DMS79 (cell line): ENCODE measurements around the gene SERPIND1.

Source experiments
- DNase-seq: peaks from one replicate; lab custom pipeline; 2025; lab: John Stamatoyannopoulos, UW

The SERPIND1 gene

DNA sequence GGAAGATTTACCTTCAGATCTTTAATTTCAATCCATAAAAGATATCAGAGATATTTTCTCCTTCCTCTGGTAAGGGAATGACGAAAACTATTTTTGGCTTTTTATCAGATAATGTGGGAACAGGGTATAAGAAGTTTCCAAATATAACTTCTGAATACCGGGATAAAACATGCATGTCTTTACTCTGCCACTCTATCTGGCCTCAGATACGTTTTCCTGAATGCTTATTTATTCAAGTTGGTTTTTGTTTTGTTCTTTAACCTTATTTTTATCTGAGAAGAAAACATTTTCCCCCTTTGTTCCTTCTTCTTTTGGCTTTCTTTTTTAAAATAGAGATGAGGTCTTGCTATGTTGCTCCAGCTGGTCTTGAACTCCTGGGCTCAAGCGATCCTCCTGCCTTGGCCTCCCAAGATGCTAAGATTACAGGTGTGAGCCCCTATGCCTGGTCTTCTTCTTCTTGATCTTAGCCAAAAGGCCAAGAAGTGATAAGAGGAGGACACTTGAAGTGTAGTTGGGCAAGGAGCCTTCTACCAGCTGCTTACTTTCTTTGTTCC is 1.5 kb downstream of the SERPIND1 start:
- no peak for DNase-seq

DNA sequence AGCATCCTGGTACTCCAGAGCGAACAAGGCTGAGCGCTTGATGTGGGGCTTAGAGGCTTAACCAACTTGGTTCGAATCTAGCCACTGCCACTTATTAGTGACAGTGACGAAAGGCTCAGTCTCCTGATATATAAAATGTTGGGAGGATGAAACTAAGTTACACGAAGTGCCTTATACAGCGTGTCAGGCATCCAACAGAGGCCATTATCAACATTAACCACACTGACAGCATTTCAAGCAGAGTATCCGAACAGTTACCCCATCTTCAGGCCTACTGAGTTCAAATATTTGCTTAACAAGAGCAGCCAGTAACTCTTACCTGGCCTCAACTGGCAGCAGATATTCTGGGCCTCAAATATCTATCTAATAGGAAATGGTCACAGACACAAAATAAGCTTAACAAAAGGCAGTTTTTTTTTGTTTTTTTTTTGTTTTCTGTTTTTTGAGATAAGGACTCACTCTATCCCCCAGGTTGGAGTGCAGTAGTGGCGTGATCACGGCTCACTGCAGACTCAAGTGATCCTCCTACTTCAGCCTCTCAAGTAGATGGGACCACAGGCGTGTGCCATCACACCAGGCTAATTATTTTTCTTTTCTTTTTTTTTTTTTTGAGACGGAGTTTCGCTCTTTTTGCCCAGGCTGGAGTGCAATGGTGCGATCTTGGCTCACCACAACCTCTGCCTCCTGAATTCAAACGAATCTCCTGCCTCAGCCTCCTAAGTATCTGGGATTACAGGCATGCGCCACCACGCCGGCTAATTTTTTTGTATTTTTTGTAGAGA is 2.9 kb downstream of the SERPIND1 start:
- DNase-seq: peak; percentile 71

DNA sequence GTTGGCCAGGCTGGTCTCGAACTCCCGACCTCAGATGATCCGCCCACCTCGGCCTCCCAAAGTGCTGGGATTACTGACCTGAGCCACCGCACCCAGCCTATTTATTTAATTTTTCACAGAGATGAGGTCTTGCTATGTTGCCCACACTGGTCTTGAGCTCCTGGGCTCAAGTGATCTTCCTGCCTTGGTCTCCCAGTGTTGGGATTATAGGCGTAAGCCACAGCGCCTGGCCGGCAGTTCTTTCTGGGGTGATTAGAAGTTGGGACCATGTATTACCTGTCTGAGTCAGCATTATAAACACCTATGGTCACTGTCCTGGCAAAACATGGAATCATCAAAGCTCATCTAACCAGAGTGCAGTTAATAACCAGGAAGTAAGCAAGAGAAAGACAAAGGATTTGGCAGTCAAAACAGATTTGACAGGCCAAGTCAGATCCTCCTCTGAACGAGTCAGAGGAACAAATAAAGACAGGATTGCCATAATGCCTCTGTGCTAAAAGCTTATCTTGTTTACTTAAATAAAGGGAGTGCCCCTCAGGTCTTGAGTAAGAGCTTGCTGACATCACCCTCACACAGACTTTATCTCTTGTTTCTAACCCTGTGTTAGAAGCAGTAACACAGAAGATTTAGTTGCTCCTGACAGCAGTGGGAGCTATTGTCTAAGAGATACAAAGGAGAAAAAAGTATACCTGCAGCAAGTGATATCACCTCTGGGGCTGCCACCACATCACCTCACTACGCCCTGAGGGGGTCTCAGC is 3.7 kb downstream of the SERPIND1 start:
- DNase-seq: peak; percentile 34

DNA sequence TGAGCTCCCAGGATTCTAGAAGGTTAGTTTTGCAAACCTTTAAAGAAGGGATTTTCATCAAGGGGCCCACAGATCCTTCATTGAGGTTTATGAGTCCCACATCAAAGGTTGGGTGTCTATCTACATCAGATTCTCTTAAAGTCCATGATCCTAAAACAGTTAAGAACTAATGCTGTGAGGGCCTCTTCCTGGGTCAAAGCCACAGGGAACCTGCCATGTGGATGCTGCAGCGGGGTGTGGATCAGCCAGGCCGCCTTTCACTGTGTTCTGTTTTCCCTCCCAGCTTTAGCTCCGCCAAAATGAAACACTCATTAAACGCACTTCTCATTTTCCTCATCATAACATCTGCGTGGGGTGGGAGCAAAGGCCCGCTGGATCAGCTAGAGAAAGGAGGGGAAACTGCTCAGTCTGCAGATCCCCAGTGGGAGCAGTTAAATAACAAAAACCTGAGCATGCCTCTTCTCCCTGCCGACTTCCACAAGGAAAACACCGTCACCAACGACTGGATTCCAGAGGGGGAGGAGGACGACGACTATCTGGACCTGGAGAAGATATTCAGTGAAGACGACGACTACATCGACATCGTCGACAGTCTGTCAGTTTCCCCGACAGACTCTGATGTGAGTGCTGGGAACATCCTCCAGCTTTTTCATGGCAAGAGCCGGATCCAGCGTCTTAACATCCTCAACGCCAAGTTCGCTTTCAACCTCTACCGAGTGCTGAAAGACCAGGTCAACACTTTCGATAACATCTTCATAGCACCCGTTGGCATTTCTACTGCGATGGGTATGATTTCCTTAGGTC is 5.3 kb downstream of the SERPIND1 start:
- no peak for DNase-seq

DNA sequence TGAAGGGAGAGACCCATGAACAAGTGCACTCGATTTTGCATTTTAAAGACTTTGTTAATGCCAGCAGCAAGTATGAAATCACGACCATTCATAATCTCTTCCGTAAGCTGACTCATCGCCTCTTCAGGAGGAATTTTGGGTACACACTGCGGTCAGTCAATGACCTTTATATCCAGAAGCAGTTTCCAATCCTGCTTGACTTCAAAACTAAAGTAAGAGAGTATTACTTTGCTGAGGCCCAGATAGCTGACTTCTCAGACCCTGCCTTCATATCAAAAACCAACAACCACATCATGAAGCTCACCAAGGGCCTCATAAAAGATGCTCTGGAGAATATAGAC is 5.9 kb downstream of the SERPIND1 start:
- DNase-seq: no peak

DNA sequence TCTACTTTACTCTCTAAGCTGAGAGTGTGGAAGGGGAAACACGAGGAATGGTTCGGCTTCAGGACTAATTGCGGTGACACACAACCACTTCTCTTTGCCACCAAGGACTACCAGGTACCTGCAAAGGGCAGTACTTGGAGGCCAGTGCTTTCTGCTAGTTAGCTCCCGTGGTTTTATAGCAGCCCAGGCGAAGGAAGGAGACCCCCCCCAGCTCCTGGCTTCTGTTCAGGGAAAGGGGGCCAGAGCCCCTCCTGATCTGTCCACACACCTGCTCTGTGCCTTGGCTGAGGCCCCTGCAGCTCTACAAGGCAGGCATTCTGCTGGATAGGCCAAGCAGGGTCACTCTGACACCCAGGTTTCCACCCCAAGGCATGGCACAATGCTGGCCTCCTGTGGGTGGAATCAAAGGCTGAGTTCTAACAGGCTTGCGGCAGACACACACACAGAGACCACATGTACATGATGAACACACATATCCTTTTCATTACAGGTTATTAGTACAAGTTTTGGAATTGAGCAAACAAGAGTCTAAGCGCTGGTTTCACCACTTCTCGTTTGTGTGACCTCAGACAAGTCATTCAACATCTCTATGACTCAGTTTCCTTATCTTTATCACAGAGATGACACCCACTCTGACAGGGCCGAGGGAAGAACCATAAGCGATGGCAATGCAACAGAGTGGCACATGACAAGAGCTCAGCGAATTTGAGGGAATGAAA is 7.5 kb downstream of the SERPIND1 start:
- no peak for DNase-seq

DNA sequence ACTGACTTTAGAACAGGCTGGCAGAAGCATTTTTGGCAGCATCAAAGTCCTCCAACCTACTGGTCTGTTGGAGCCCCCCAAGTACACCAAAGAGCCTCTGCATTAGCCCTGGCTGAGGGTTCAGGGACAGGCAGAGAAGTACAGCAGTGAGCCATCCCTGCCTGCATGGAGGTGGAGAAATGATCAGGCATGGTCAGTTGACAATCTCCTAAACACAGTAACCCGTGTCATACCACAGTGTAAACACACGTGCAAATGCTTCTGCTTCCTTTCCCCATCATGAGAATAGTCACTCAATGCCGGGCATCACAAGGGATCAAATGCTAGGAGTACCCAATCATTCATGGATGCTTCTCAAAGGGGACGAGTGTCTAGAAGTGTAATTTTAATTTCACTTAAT is 8.2 kb downstream of the SERPIND1 start:
- no peak for DNase-seq

DNA sequence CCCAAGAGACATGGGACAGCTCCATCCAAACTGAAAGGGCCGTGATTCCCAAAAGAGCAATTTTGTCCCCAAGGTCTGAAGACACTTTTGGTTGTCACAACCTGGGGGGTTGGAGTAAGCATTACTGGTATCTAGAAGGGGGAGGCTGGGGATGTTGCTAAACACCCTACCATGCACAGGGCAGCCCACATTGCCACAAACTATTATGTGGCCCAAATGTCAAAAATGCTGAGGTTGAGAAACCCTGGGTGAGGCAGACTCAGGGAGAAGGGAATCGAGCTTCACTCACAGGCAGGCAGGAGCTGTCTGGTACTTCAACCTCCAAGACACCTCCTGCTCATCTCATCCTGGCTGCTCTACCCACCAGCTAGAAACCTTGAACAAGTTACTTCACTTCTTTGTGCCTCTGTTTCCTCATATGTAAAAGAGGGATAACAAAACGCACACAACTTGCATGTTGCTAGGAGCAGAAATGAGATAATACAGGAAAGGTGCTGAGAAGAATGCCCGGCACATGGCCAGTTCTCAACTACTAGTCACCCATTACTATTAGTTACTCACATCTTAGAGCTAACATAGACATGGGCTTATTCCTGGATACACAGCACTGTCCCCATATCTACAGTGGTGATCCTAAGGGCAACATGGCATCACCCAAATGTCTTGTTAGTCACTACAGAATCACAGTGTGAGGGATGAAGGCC is 8.8 kb downstream of the SERPIND1 start:
- no peak for DNase-seq

DNA sequence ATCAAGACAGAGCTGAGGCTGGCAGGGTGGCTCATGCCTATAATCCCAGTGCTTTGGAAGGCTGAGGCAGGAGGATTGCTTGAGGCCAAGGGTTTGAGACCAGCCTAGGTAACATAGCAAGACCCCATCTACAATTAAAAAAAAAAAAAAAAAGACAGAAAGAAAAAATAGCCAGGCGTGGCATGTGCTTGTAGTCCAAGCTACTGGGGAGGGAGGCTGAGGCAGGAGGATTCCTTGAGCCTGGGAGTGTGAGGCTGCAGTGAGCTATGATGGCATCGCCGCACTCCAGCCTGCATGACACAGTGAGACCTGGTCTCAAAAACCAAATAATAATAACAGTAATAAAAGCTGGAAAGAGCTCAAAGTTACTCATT is 9.4 kb downstream of the SERPIND1 start:
- DNase-seq: no peak

DNA sequence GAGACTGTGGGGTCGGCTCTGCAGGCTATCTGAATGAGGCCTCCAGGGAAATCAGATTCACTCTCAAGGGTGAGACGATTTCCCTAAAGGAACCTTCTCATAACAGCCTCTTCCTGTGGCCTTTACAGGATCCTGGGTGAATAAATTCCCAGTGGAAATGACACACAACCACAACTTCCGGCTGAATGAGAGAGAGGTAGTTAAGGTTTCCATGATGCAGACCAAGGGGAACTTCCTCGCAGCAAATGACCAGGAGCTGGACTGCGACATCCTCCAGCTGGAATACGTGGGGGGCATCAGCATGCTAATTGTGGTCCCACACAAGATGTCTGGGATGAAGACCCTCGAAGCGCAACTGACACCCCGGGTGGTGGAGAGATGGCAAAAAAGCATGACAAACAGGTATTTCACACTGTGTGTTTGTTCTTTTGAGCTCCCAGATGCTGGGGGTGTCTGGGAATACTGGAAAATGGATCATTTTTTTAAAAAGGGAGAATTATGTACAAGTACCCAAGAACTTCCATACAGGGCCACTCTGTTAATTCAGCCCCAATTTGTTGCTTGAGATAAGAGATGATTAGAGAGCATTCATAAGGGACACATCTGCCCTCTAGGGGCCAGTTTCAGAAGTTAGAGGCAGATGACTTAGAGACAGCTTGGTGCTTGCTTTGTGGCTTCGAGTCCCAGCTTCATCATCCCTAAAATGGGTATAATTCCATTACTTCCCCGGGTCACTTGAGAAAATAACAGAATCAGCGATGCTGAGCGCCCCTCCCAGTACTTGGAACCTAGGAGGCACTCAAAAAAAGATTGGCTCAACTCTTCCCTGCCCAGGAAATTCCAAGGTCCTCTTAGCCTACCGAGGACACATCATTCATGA is 10.2 kb downstream of the SERPIND1 start:
- no peak for DNase-seq

DNA sequence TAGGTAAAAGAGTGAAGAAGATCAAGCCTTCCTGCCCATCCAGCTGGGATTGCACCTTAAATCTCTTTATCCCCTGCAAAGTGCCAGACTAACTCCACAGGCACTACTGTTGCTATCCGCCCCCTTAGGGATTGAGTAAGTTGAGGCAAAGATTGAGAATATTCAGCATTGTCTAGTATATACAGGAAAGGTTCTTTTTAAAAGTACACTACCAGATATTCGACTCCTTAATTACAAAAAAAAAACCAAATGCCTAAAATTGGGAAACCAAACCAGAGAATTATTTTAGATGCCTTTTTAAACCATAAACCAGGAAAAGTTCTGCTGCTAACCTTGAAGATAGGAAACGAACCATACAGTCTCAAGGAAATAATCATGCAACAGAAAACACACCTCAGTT is 11.5 kb downstream of the SERPIND1 start:
- DNase-seq: no peak

DNA sequence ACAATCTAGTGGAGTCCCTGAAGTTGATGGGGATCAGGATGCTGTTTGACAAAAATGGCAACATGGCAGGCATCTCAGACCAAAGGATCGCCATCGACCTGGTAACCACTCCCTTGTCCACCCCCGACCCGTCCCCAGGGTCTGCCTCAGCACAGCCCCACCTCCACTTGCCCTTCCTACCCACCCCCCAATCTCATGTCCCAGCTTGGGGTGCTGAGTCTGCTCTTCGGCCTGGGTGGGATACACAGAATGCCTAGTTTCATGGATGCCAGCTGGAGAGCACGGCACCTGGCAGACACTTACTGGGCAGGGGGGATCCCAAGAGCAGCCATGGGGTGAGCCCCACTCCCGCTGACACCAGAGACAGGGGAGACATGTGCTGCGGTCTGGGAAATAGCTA is 12.1 kb downstream of the SERPIND1 start:
- DNase-seq: no peak

DNA sequence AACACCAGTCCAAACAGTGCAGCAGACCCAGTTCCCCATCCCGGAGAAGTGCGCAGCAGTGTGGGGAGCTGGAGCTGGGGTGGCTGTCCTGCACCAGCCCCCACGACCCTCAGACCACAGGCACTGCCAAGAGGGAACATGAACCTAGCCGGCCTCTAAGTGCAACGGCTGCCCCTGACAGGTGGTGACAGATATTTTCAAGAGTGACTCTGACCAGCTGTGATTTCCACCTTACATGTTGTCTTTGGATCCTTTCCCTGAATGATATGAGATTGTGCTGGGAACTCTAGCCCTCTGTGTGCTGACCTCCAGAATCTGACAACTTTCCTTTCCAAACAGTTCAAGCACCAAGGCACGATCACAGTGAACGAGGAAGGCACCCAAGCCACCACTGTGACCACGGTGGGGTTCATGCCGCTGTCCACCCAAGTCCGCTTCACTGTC is 12.6 kb downstream of the SERPIND1 start:
- DNase-seq: no peak

DNA sequence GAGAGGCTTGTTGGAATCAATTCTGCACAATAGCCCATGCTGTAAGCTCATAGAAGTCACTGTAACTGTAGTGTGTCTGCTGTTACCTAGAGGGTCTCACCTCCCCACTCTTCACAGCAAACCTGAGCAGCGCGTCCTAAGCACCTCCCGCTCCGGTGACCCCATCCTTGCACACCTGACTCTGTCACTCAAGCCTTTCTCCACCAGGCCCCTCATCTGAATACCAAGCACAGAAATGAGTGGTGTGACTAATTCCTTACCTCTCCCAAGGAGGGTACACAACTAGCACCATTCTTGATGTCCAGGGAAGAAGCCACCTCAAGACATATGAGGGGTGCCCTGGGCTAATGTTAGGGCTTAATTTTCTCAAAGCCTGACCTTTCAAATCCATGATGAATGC is 13.3 kb downstream of the SERPIND1 start:
- no peak for DNase-seq

DNA sequence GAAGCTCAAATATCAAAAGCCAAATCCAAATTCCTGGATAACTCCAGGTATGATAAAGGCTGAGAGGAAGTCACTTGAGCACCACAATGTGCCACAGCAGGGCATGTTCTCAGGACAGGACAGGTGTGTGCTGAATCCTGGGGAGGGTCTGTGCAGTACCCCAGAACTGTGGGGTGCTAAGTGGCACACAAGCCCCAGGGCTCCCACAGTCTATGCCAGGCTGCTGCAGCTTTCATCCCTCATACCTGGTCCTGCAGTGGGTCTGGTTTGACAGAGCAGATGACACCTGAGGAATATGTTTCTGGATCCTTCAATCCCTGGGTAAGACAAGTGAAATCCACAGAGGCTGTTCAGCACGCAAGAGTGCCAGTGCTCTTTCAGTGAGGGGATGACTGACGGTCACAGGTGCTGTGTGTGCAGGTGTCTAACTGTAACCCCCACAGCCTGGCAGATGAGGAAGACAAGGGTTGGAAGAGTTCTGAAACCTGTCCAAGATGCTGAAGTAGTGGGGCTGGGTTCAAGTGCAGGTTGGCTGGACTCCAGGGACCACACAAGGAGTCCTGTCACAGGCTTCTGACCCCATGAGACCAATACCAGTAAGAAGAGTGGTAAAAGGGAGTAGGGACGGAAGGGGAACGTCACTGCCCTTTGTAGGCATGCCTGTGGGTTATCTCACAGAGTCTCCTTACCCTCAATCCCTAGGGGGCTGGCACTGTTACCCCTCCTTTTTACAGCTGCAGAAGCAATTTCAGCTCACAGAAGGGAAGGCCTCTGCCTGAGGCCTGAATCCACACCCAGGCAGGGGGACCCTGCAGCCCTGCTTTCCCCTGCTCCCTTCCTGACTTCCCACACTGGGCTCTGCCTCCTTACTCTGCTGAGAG is 14.1 kb downstream of the SERPIND1 start:
- DNase-seq: peak; percentile 60

DNA sequence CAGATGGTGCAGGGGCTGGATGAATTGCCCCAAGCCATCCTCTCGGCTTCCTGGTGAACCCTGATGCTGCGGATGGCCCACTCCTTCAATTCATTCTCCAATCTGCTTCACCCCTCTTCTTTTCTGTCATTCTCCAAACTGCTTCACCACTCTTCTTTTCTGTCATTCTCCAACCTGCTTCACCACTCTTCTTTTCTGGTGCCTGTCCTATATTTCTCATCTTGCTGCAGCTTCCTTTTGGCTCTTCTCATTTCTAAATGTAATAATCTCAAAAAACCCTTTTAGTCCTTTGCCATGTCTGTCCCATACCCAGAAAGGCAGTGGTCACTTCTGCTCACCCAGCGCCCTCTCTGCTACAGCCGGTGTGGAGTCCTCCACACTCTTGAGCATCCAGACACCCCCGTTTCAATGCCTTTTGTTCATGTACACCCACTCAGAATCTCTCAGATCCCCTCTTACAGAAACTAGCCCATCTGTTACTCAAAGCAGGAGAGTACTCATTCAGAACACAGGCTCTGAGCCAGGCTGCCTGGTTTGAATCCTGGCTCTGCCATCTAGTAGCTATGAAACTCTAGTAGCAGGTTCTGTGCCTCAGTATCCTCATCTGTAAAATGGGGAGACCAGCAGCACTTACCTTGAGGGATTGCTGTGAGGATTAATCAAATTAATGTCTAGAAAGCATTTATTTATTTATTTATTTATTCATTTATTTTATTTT is 14.9 kb downstream of the SERPIND1 start:
- DNase-seq: no peak

DNA sequence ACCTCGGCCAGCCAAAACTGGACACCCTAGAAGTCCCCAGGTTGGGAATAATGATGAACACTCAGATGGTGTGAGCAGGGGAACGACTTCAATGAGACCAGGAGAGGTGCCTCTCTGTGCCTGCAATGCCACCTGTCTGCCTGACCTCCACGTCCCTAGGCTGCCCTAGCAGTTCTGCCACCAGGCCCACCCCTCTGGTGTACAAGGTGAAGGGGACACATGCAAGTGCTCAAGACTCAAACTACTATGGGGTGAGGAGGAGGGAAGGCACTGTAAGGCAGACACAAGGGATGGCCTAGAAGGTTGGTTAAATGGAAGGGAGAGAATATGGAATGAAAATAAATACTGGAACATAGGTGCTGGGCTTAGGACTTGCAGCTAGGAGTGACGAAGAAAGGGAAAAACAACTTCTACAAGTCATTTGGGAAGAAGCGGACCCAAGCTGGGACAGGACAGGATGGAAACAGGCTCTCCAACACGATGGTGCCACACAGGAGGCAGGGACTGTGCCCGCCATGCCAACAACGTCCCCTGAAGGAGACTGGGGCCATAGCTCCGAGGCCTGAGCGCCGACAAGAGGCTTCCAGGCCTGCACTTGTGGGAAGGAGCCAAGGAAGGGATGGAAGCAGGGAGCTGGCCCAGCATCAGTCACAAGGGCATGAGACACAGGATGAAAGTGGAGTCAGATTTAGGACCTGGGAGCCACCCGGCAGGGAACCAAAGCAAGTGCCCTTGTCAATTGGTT is 18.5 kb downstream of the SERPIND1 start:
- no peak for DNase-seq
